Transverse colon (tissue), 4 donors: ENCODE results near the gene QSER1.

Experiments used
- POLR2A ChIP-seq: fragments of 450-650 bp; IDR thresholded peaks from one replicate; pipeline ENCODE4 v1.6.1; 2016; ENCODE audit warnings: antibody characterized with exemption, mild to moderate bottlenecking, moderate library complexity
- POLR2AphosphoS5 ChIP-seq, 3 donors: sonication (generic); formaldehyde crosslinking; IDR thresholded peaks; one replicate each; pipeline ENCODE4 v1.6.1; 2016; ENCODE audit warnings: antibody characterized with exemption in 3 of 3
- TF ChIP-seq, protein P1 (sequence below), 5 experiments: fragments of 200-600 bp in 3 of 5; fragments of 450-650 bp in 2 of 5; sonication (generic) in 3 of 5; IDR thresholded peaks; 1 replicate in 2 of 5; 2 replicates in 3 of 5; pipeline ENCODE4 v1.5.1; 2016 to 2017; ENCODE audit warnings: antibody characterized with exemption in 5 of 5, inconsistent platforms in 3 of 5, mild to moderate bottlenecking in 2 of 5, moderate library complexity in 1 of 5

DNA sequence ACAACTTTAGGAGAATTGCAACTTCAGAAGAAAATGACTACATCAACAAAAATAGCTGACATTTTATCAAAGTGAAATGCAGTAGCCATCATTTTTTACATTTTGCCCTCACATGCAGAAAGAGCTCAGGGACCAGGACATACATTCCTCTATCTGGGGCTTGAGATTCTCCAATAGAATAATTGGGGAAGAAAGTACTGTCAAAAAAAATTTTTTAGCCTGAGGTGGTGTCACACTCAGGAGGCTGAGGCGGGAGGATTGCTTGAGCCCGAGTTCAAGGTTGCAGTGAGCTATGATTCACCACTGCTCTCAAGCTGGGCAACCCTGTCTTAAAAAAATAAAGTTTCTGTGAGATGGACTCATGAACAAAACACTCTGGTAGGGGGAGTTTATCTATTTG is 90.9 kb downstream of the QSER1 start:
- TF ChIP-seq, protein P1, sequence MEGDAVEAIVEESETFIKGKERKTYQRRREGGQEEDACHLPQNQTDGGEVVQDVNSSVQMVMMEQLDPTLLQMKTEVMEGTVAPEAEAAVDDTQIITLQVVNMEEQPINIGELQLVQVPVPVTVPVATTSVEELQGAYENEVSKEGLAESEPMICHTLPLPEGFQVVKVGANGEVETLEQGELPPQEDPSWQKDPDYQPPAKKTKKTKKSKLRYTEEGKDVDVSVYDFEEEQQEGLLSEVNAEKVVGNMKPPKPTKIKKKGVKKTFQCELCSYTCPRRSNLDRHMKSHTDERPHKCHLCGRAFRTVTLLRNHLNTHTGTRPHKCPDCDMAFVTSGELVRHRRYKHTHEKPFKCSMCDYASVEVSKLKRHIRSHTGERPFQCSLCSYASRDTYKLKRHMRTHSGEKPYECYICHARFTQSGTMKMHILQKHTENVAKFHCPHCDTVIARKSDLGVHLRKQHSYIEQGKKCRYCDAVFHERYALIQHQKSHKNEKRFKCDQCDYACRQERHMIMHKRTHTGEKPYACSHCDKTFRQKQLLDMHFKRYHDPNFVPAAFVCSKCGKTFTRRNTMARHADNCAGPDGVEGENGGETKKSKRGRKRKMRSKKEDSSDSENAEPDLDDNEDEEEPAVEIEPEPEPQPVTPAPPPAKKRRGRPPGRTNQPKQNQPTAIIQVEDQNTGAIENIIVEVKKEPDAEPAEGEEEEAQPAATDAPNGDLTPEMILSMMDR (IDR thresholded peaks at IDR 0.05) = no peak
- TF ChIP-seq POLR2AphosphoS5 (IDR thresholded peaks at IDR 0.05) = no peak
- no peak for TF ChIP-seq POLR2A
